ENCODE measurements around the gene SERPINB5.
"Not testable (repeated sequence)": the region's sequence is repeated elsewhere in the genome, so short reads cannot be mapped to it uniquely, and the experiment has no call there.

The SERPINB5 gene, protein sequence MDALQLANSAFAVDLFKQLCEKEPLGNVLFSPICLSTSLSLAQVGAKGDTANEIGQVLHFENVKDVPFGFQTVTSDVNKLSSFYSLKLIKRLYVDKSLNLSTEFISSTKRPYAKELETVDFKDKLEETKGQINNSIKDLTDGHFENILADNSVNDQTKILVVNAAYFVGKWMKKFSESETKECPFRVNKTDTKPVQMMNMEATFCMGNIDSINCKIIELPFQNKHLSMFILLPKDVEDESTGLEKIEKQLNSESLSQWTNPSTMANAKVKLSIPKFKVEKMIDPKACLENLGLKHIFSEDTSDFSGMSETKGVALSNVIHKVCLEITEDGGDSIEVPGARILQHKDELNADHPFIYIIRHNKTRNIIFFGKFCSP

DNA sequence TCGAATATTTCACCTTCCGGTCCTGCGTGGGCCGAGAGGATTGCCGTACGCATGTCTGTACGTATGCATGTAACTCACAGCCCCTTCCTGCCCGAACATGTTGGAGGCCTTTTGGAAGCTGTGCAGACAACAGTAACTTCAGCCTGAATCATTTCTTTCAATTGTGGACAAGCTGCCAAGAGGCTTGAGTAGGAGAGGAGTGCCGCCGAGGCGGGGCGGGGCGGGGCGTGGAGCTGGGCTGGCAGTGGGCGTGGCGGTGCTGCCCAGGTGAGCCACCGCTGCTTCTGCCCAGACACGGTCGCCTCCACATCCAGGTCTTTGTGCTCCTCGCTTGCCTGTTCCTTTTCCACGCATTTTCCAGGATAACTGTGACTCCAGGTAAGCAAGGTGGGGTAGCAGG, at the start of gene SERPINB5:
Gene SERPINB5, plus strand, starts transcription at position 291 of the 400 bp plus-strand sequence. CDS start 7,471 bp downstream, outside the sequence.
- DNase-seq: no peak

DNA sequence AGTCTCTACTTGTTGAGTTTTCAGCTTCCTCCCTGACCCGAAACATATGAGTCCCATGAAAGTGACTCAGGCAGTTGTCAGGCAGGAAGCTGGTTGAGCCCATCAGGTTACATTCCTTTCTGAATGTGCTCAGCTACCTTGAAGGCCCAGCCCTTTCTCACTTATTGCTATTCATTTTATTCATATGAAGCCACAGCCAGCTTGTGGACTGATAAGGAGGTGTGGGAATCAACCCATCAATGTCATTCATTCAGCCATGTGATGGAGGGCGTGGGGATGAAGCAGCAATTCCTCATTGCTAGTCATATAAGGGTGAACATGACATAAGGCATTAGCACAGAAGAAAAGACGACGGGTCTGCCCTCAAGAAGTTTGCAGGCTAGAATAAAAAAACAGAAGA, 49.2 kb upstream of the SERPINB5 start:
- DNase-seq: no peak

DNA sequence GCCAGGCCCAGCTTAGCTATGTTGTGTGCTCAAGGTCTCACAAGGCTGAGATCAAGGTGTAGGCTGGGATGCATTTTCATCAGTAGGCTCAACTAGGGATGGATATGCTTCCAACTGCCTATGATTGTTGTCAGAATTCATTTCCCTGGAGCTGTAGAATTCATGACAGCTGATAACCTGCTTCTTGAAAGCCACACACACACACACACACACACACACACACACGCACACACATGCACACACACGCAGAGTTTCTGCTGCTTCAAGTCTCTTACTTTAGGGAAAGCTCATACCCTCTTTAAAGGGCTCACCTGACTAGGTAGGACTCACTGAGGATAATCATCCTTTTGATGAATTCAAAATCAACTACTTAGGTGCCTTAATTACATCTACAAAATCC, 46.2 kb upstream of the SERPINB5 start:
- no peak for DNase-seq

DNA sequence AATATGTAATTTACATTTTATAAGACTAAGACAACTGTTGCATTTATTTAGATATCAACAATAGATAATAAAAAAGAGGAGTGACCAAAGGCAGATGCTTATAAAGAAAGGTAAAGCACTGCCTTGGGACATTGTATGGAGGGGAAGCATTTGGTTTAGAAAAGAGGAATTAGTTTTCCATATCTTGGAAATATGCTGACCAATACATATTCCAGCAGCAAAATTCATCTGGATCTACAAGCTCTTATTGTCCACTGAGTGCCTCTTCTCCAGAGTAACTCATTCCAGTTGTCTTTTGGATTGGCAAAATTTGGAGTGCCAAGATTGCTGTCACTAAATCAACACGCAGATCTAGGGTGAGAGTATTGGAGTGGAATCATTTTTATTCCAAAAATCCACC, 45.6 kb upstream of the SERPINB5 start:
- DNase-seq: no peak

DNA sequence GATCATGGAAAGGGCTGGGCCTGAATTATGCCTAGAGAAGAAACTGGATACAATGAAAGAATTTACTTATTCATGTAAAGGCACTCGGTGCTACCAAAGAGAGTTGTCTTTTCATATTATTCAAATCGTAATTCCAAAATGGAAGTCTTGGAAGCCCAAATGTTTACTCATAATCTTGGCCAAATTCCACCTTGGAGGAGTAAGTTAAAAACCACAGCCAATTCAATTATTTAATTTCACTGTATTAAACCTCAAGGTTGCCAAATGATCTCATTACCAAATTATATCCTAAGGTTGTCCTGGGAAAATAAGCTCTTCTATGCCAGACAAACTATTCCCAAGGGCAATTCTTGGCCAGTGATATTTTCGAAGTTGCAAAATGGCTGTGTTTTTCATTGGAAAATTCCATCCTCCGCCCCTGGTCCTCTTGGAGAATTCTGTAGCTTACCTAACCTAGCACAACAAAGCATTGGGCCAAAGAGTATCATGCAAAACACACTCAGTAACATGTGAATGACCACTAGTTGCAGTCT, 43.4 kb upstream of the SERPINB5 start:
- DNase-seq: no peak

DNA sequence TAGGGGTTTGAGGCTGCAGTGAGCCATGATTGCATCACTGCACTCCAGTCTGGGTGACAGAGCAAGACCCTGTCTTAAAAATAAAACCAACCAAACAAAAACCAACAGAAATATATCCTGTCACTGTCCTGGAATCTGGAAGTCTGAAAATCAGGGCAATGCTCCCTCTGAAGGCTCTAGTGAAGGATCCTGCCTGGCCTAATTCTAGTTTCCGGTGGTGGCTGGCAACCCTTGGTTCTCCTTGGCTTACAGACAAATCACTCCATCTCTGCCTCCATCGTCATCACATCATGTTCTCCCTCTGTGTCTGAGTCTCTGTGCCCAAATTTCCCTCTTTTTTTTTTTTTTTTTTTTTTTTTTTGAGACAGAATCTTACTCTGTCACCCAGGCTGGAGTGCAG, 38.6 kb upstream of the SERPINB5 start:
- no peak for DNase-seq

DNA sequence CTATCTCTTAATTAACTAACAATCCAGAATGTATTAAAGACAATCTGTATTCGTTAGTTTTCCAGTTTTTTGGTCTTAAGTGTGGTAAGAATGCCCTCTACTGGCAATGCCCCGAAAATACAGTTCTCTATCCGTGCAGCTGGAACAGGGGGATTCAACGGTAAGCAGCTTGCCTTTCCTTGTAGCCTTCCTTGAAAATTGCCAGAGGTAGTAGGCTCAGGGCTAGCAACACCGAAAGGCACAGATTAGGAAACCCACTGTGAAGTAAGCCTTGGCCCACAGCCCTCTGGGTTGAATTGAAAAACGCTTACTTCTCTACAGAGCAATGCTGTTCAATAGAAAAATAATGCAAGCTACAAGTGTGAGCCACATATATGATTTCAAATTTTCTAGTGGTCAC, 37.4 kb upstream of the SERPINB5 start:
- peak; percentile 30 for DNase-seq

DNA sequence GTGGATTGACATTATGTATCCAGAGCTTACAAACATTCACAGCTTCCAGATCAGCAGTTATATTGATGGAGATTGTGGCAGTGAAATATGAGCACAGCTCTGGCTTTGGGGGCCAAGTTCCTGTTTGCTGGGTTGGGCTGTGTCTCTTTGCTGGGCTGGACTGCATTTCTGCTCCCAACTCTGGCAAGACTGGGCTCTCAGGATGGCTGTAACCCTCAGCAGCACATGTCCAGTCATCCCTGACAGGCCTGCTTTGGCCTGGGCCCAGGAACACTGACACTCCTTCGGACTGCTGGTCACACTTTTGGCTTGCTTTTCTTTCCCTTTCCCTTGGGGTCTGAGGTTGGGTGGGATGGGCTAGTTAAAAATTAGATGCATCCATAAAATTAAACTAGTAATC, 36.5 kb upstream of the SERPINB5 start:
- no peak for DNase-seq

DNA sequence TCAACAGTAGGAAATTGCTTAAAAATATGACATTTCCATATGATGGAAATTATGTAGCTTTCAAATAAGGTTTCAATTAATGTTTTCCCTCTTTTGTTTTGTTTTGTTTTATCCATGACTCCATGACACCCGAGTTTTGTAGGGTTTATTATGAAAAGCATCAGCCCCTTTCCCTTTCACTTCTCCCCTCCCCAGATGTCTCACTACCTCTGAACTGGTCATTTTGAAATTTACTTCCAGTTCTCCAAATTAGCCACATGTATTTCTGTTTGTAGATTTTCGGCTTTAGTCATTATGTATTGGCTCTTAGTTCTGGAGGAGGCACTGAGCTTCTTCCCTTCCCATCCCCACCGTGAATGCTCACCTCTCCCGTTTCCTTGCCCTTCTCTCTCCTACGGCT, 35.9 kb upstream of the SERPINB5 start:
- no peak for DNase-seq

DNA sequence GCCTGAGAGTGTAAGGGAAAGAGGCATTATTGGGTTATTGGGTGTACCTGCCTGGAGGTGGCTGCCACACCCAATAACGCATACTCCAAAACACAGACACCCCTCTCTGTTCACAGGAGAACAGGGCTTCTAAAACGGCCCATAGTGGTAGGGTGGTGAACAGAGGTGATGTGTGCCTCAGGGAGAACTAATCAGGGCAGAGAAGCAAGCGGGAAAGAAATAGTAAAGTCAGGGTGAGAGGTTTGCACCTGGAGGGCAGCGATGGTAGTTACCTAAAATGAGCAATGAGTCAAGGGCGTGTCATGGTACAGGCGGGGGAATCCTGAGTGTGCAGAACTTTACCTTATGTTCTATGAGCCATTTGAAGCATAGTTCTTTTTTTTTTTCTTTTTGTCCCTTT, 32.9 kb upstream of the SERPINB5 start:
- no peak for DNase-seq

DNA sequence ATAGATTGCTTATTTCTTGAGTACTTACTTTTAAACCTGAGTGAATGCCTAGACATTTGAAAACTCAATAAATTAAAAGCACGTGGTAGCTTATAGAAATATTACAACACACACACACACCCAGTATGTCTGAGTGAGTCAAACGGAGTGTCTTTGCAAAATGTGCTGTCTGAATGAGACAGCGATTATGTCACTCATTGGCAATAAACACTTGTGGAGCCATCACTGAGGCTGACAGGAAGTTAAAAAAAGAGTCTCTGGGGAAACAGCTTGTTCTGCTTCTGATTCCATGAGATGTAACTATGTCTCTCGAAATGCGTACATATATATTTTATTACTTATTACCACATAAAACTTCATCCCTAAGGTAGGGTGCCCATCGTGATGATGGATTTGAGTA, 32.2 kb upstream of the SERPINB5 start:
- DNase-seq: peak; percentile 44

DNA sequence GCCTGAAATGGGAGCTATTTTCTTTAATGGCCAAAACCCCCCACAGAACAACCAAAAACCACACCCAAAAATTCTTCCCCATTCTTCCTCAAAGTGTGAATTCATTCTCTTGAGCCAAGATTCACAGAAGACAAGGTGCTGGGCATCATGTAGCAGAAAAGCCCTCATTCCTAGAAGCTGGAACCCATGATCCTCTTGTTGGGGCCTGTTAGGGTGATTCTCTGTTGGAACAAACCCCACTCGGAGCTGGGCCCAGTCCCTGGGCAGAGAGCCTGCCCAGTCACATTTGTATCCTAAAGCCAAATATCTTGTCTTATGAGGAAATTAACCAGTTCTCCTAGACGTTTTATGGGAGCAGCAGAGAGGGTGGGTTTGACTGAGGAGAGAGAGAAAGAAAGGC, 31.7 kb upstream of the SERPINB5 start:
- DNase-seq: no peak

DNA sequence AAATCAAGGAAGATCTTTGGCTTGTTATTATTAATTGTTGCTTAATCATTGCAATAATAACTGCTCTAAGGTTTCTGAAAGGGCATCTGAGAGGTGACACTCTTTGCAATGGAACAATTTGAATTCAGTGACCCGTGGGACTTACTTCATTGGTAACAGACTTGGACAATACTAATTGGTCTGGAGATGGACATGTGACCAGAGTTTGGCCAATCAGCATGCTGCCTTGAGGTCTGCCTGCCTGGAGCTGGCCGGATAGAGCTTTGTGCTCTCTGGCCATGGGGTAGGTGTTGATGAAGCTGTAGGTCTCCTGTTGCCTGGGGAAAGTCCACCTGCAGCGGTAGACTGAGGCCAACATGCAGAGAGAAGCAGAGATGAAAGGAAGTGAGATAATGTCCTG, 30.5 kb upstream of the SERPINB5 start:
- DNase-seq: no peak

DNA sequence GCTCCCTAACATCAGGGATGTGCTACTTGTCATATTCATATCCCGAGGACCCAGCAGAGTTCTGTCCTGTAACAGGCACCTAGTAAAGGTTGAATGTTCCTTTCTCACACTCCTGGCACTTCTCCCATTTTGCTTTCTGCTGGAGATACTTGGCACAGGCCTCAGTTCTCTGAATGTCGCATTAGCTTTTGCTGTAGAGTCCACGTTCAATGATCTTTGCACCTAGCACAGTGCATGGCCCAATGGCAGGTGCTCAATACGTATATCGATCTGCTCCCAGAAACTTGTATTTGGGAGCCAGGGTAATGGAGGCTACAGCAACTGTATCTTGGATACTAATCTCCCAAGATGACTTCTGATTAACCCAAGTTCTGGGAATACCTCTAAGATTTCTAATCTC, 29.7 kb upstream of the SERPINB5 start:
- no peak for DNase-seq

DNA sequence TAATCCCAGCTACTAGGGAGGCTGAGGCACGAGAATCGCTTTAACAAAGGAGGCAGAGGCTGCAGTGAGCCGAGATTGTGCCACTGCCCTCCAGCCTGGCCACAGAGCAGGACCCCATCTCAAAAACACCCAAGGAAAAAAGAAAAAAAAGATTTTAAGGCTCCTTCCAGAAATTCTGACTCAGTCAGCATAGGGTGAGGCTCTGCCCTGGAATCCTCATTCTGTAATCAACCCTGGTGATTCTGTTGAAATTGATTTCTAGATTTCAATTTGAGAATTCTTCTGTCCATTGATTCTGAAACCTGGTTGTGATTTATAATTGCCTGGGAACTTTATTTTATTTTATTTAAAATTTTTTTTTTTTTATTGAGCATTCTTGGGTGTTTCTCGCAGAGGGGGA, 27.3 kb upstream of the SERPINB5 start:
- DNase-seq: no peak

DNA sequence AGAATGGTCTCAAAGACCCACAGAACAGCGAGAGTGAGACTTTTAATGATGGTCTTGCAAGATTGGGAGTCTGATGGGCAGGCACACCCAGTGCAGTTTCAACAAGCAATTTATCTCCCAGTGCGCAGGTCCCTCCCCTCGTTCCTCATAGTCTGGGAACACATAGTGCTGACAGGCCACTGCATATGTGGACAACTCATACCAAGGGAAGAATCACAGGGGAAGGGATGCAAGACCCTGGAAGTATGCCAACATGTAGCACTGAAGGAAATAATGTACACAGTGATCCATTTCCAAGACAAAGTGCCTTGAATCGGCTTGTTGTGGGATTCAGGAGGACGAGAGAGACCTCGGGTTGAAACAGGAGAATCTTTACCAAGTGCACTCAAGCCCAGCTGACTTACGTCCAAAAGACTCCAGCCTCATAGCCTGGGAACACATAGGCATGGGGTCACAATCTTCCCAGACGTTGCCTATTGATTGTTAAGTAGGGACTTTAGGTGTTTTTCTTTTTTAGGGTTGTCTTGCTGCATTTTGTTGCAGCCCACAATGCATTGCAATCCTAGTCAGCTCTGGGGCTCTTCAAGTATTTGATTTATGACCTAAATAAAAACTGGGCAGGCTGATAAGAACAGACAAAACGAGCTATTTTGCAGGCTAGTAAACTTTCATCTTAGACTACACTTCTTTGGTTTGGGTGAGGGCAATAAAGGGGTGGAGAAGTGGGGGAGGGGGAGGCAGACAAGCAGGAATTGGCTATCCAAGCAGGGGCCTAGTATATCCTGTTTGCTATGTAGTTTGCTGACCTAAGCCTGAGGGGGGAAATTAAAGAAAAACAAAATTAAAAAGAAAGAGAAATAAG, 24.7 kb upstream of the SERPINB5 start:
- no peak for DNase-seq

DNA sequence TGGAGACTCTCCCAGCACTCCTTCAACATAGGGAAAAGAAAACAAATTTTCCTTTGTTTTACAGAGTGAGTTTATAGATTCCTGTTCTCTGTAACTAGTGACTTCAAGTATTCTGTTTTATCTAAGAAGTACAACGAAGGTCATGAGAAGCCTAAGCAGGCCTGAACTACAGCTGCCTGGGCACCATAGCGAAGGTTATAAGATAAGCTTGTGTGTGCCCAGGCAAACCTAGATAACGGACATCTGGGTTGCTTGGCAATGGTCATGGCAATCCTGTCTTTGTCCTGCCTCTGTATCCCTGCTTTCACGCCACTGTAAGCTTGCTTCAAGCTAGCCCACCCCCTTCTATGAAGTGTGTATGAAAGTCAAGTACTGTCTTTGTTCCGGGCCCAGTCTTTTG, 24.0 kb upstream of the SERPINB5 start:
- DNase-seq: not testable (repeated sequence)

DNA sequence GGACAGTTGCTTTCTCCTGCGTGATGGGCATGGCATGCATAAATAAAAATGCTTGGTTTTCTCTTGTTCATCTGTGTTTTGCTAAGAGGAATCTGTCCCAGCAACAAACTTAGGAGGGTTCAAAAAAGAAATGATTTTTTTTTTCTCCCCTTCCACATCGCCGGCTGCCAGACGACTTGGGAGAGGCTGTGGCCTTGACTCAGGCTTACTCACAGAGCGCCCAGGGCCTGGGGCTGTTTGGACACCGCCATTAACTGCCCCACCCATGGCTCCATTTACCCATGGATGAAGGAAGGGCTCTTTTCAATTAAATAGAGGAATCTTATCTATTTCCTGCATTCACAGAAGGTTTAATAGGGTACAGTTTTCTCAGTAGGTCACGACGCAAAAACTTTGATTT, 22.3 kb upstream of the SERPINB5 start:
- no peak for DNase-seq

DNA sequence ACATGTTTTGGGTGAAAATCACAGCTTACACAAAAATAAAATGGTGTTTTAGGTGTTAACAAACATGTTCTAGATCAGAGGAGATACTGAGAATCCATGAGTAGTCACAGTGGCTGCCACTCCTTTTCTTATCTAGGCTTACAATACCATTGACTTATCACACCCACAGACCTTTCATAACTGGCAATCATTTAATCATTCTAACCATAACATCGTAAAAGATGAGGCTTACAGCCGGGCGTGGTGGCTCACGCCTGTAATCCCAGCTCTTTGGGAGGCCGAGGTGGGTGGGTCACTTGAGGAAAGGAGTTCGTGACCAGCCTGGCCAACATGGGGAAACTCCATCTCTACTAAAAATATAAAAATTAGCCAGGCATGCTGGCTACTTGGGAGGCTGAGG, 18.8 kb upstream of the SERPINB5 start:
- DNase-seq: no peak

DNA sequence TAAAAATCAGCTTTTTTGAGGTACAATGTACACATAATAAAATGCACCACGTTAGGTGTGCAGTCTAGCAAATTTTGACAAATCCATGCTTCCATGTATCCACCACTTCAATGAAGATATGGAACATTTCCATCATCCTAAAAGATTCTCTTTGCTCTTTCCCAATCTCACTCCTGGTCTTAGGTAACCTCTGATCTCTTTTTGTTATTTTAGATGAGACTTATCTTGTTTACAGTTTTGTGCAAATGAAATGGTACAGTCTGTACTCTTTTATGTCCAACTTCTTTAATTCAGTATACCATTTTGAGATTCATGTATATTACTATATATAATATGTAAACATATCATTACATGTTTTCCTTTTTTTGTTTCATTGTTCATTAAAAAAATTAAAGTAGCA, 16.3 kb upstream of the SERPINB5 start:
- DNase-seq: no peak

DNA sequence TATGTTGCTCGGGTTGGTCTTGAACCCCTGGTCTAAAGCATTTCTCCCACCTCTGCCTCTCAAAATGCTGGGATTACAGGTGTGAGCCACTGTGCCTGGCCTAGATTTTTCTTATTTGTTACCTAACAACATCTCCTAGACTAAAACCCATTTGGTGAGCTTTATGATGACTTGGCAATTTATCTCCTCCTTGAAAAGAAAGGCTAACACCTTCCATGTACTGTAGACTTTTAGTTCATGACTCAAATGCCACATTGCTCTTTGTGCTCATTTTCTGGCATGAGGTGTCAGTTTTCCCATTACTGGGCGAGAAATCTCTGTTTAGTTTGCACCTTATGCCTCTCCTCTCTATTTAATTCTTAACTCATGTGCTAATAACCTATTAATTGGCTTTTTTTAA, 12.3 kb upstream of the SERPINB5 start:
- DNase-seq: no peak

DNA sequence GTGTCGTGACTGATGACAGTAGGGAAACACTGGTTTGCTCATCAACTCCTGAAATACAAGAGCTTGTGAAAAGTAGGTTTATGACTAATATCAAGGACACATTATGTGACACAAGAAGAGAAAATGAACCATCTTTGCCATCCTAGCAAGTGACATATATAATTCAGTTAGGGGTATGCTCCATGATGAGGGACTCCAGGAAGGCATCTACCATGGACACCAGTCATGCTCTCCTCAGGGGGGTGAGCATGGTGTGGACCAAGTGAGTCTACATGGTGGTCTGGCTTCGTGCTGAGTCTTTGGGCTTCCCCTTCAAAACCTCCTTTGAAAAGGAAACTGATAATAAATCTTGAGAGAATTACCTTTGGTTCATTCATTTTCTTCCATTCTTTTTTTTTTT, 11.7 kb upstream of the SERPINB5 start:
- DNase-seq: no peak

DNA sequence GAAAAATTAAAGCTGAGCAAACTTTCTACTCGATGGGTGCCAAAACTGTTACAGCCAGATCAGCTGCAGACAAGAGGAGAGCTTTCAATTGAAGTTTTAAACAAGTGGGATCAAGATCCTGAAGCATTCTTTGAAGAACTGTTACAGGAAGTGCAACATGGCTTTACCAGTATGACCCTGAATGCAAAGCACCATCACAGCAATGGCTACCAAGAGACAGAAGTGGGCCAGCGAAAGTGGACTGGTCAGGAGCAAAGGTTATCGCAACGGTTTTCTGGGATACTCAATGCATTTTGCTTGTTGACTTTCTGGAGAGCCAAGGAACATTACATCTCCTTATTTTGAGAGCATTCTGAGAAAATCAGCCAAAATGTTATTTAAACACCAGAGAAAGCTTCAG, 9.1 kb upstream of the SERPINB5 start:
- no peak for DNase-seq

DNA sequence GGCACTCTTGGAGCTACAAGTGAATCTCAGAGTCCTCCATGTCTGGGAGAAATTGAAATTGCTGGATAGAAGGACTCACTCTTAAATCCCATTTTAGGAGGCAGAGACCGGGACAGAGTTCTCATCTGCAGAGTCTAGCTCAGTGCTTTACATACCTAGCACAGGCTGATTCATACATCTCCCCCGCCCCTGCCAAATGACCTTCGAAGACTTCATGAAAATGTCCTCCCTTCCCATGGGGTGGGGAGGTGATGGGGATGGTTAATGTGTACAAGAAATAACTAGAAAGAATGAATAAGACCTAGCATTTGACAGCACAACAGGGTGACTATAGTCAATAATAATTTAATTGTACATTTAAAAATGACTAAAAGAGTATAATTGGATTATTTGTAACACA, 8.2 kb upstream of the SERPINB5 start:
- DNase-seq: no peak

Data from CD4-positive, alpha-beta T cell treated with Interferon gamma for 1 hour (primary cell).